Measurements from ENCODE around the gene TRIO. TPM values are rescaled to one million over a fixed set of nuclear protein-coding genes. Genes with fewer than 3 reads are reported as not detected.

The TRIO gene
- total RNA-seq, 1 experiment from 2014 or later = 88.8 TPM

DNA sequence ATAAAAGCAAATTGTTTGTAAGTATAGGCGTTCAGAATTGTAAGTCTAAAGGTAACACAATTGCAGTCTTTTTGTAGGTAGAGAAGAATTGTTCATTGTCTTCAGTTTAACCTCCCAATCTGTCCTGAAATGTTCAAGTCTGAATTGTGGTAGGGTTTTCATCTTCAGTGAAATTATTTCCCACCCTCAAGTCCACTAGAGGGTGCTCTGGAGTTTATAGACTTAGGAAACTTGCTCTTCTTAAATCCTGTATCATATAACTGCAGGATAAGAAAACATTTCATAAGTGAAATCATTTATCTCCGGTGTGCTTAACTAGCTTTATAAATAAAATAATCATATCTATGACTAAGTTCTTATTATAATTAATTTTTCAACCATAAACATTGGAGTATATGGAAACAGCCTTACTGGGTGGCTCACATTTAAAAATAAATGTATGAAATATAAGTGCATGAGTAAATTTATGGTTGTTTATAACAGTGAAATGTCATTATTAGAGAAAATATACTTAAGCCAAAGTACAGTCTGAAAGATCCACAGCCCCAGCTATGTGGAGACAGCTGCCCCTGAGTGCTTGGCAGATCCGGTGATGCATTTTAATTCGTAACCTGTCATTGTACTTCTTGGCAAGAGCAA lies 256.0 kb downstream of the TRIO start:
- Mint-ChIP-seq H3K27me3 (ENCODE audit: low read depth) (no peaks in the 10 kb centered on the region), H3K9me3 (peaks cover 8% of the 10 kb centered on the region), H3K27ac (no peak overlapping the region), H3K4me1 (peaks cover 13% of the 10 kb centered on the region), H3K36me3 (peaks cover 48% of the 10 kb centered on the region), H3K4me3 (no peak overlapping the region)
- CTCF ChIA-PET = interaction anchor here (1.2 to 1.9 kb wide), 6 partner anchors 12 to 249 kb away, joined by 3 to 11 read pairs (median 5); no protein-coding TSS in a partner anchor
- DNase-seq (ENCODE audit: low spot score) (no peak), ATAC-seq (0 out of 2 replicates have a peak, but pooled peaks have one; percentile 48)
- TF ChIP-seq, protein P1, sequence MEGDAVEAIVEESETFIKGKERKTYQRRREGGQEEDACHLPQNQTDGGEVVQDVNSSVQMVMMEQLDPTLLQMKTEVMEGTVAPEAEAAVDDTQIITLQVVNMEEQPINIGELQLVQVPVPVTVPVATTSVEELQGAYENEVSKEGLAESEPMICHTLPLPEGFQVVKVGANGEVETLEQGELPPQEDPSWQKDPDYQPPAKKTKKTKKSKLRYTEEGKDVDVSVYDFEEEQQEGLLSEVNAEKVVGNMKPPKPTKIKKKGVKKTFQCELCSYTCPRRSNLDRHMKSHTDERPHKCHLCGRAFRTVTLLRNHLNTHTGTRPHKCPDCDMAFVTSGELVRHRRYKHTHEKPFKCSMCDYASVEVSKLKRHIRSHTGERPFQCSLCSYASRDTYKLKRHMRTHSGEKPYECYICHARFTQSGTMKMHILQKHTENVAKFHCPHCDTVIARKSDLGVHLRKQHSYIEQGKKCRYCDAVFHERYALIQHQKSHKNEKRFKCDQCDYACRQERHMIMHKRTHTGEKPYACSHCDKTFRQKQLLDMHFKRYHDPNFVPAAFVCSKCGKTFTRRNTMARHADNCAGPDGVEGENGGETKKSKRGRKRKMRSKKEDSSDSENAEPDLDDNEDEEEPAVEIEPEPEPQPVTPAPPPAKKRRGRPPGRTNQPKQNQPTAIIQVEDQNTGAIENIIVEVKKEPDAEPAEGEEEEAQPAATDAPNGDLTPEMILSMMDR (IDR thresholded peaks at IDR 0.05) = 0 out of 2 replicates have a peak, but pooled peaks have one; percentile 25
- TF ChIP-seq, protein P2, sequence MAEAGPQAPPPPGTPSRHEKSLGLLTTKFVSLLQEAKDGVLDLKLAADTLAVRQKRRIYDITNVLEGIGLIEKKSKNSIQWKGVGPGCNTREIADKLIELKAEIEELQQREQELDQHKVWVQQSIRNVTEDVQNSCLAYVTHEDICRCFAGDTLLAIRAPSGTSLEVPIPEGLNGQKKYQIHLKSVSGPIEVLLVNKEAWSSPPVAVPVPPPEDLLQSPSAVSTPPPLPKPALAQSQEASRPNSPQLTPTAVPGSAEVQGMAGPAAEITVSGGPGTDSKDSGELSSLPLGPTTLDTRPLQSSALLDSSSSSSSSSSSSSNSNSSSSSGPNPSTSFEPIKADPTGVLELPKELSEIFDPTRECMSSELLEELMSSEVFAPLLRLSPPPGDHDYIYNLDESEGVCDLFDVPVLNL (CRISPR knock-in tag; IDR thresholded peaks at IDR 0.05; ENCODE audit: borderline replicate concordance, low read depth) = no peak
- TF ChIP-seq, protein P3, sequence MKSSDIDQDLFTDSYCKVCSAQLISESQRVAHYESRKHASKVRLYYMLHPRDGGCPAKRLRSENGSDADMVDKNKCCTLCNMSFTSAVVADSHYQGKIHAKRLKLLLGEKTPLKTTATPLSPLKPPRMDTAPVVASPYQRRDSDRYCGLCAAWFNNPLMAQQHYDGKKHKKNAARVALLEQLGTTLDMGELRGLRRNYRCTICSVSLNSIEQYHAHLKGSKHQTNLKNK (CRISPR knock-in tag; IDR thresholded peaks at IDR 0.05) = no peak
- POLR2A ChIA-PET = no interaction called here

DNA sequence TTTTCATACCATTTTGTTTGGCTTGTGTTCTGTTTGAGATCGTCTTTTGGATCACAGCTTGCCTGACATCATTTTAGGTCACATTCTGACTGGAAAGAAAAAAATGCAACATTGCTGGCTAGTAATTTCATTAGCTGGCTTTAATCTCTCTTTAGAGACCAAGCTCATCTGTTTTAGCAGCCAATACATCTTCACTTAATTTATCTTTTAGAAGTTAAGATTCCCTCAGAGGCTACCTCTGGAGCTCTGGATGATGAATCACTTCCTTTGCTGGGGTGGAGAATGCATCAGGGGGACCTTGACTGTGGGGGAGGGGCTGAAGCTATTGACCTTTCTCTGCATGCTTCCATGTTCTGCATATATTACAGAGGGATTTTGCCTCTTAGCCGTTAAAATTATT lies 256.9 kb downstream of the TRIO start:
- peaks cover 13% of the 10 kb centered on the region for H3K4me1 Mint-ChIP-seq
- no peak for ATAC-seq
- POLR2A ChIA-PET = interaction anchor here (0.6 kb wide), 1 partner anchor 139 kb away, joined by 3 read pairs; no protein-coding TSS in a partner anchor
- peaks cover 8% of the 10 kb centered on the region for H3K9me3 Mint-ChIP-seq
- H3K36me3 Mint-ChIP-seq = peaks cover 45% of the 10 kb centered on the region
- DNase-seq (ENCODE audit: low spot score) = no peak
- H3K4me3 Mint-ChIP-seq = no peak overlapping the region
- CTCF ChIA-PET = interaction anchor here (0.9 to 1.9 kb wide), 9 partner anchors 13 to 248 kb away, joined by 3 to 11 read pairs (median 3); no protein-coding TSS in a partner anchor
- H3K27ac Mint-ChIP-seq = no peak overlapping the region
- H3K27me3 Mint-ChIP-seq (ENCODE audit: low read depth) = no peaks in the 10 kb centered on the region
- TF ChIP-seq TEAD4 (CRISPR knock-in tag; IDR thresholded peaks at IDR 0.05) (no peak), CREM (CRISPR knock-in tag; IDR thresholded peaks at IDR 0.05) (no peak), ZBTB21 (CRISPR knock-in tag; IDR thresholded peaks at IDR 0.05; ENCODE audit: borderline replicate concordance) (no peak), NR1H2 (CRISPR knock-in tag; IDR thresholded peaks at IDR 0.05) (no peak), ZNF416 (CRISPR knock-in tag; IDR thresholded peaks at IDR 0.05) (no peak), FOXJ3 (CRISPR knock-in tag; IDR thresholded peaks at IDR 0.05; ENCODE audit: borderline replicate concordance) (no peak), GABPB1 (CRISPR knock-in tag; IDR thresholded peaks at IDR 0.05) (no peak), TP53 (CRISPR knock-in tag; IDR thresholded peaks at IDR 0.05) (no peak), FOXK1 (CRISPR knock-in tag; IDR thresholded peaks at IDR 0.05) (no peak)
- TF ChIP-seq, protein P1 (IDR thresholded peaks at IDR 0.05) = no peak
- TF ChIP-seq, protein P2 (CRISPR knock-in tag; IDR thresholded peaks at IDR 0.05; ENCODE audit: borderline replicate concordance, low read depth) = no peak
- TF ChIP-seq, protein P4, sequence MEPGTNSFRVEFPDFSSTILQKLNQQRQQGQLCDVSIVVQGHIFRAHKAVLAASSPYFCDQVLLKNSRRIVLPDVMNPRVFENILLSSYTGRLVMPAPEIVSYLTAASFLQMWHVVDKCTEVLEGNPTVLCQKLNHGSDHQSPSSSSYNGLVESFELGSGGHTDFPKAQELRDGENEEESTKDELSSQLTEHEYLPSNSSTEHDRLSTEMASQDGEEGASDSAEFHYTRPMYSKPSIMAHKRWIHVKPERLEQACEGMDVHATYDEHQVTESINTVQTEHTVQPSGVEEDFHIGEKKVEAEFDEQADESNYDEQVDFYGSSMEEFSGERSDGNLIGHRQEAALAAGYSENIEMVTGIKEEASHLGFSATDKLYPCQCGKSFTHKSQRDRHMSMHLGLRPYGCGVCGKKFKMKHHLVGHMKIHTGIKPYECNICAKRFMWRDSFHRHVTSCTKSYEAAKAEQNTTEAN (CRISPR knock-in tag; IDR thresholded peaks at IDR 0.05) = no peak
- TF ChIP-seq, protein P5, sequence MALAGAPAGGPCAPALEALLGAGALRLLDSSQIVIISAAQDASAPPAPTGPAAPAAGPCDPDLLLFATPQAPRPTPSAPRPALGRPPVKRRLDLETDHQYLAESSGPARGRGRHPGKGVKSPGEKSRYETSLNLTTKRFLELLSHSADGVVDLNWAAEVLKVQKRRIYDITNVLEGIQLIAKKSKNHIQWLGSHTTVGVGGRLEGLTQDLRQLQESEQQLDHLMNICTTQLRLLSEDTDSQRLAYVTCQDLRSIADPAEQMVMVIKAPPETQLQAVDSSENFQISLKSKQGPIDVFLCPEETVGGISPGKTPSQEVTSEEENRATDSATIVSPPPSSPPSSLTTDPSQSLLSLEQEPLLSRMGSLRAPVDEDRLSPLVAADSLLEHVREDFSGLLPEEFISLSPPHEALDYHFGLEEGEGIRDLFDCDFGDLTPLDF (CRISPR knock-in tag; IDR thresholded peaks at IDR 0.05) = no peak
- TF ChIP-seq, protein P6, sequence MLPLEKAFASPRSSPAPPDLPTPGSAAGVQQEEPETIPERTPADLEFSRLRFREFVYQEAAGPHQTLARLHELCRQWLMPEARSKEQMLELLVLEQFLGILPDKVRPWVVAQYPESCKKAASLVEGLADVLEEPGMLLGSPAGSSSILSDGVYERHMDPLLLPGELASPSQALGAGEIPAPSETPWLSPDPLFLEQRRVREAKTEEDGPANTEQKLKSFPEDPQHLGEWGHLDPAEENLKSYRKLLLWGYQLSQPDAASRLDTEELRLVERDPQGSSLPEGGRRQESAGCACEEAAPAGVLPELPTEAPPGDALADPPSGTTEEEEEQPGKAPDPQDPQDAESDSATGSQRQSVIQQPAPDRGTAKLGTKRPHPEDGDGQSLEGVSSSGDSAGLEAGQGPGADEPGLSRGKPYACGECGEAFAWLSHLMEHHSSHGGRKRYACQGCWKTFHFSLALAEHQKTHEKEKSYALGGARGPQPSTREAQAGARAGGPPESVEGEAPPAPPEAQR (CRISPR knock-in tag; IDR thresholded peaks at IDR 0.05) = no peak
- TF ChIP-seq, protein P7, sequence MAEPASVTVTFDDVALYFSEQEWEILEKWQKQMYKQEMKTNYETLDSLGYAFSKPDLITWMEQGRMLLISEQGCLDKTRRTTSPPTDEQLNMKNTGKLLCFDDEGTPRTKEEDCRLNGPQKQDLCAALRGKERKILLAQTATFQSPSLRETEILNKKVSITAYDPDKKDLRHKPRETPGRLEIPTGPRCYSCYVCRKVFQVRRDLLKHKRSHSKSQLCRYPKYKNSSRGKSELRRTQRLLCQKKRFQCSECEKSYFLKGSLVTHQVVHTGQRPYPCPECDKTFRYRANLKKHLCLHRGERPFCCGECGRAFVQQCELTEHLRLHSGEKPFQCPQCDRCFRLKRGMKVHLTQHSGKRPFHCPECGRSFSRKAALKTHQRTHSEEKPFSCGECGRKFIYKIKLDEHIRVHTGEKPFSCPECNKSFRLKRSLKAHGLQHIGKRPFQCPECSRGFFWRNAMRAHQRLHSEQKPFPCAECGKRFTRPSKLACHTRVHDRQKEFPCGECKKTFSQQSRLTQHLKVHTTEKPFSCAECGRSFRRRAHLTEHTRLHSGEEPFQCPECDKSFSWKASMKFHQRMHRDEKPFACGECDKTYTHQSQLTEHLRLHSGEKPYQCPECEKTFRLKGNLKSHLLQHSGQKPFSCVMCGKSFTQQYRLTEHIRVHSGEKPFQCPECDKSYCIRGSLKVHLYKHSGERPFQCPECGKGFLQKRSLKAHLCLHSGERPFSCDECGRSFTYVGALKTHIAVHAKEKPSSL (CRISPR knock-in tag; conservative IDR thresholded peaks at IDR 0.05) = no peak
